Nephron progenitor cell (in vitro differentiated cells): ENCODE results near the gene HPGDS.

Experiments
- DNase-seq: peaks from one replicate; pipeline ENCODE4 v3.0.0; 2021
- H3K27ac Mint-ChIP-seq: 2 replicates; pipeline ENCODE4 v1.8.0; 2021; ENCODE audit warnings: mild to moderate bottlenecking, moderate library complexity, mixed read lengths
- H3K27me3 Mint-ChIP-seq: 2 replicates; pipeline ENCODE4 v1.8.0; 2021; ENCODE audit warnings: mild to moderate bottlenecking, low read depth, mixed read lengths; ENCODE audit not compliant: poor library complexity
- H3K36me3 Mint-ChIP-seq: 2 replicates; pipeline ENCODE4 v1.8.0; 2021; ENCODE audit warnings: low read depth, mixed read lengths
- H3K4me1 Mint-ChIP-seq: 2 replicates; pipeline ENCODE4 v1.8.0; 2021; ENCODE audit warnings: mixed read lengths
- H3K4me3 Mint-ChIP-seq: 2 replicates; pipeline ENCODE4 v1.8.0; 2021; ENCODE audit warnings: mild to moderate bottlenecking, moderate library complexity, mixed read lengths
- H3K9me3 Mint-ChIP-seq: 2 replicates; pipeline ENCODE4 v1.8.0; 2021; ENCODE audit warnings: mild to moderate bottlenecking, moderate library complexity, mixed read lengths
- TF ChIP-seq, protein P1 (sequence below): fragments of 200-600 bp; sonication (generic); IDR thresholded peaks from 2 replicates; pipeline ENCODE4 v1.5.0; 2021; ENCODE audit warnings: antibody characterized with exemption

The HPGDS gene

DNA sequence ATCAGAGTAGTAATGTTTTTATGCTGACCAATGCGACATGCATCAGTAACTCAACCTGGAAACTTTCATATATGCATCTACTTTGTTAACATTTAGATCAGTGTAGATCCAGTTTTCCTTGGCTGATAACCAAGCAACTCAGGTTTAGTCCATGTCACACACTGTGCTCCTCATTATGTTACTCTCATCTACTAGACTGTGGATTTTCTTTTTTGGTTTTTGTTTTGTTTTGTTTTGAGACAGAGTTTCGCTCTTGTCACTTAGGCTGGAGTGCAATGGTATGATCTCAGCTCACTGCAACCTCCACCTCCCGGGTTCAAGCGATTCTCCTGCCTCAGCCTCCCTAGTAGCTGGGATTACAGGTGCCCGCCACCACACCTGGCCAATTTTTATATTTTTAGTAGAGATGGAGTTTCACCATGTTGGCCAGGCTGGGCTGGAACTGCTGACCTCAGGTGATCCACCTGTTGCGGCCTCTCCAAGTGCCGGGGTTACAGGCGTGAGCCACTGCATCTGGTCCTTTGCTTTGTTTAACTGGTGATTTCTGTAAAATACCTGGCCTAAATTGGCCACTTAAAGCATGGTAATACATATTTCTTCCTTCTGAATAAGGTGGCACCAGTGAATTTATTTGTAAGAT lies 86.4 kb downstream of the HPGDS start:
- Mint-ChIP-seq H3K4me3 (no peak overlapping the region), H3K4me1 (peaks cover 7% of the 10 kb centered on the region), H3K27ac (no peak overlapping the region), H3K36me3 (peaks cover 58% of the 10 kb centered on the region), H3K9me3 (no peaks in the 10 kb centered on the region), H3K27me3 (peaks cover 3% of the 10 kb centered on the region)
- TF ChIP-seq, protein P1, sequence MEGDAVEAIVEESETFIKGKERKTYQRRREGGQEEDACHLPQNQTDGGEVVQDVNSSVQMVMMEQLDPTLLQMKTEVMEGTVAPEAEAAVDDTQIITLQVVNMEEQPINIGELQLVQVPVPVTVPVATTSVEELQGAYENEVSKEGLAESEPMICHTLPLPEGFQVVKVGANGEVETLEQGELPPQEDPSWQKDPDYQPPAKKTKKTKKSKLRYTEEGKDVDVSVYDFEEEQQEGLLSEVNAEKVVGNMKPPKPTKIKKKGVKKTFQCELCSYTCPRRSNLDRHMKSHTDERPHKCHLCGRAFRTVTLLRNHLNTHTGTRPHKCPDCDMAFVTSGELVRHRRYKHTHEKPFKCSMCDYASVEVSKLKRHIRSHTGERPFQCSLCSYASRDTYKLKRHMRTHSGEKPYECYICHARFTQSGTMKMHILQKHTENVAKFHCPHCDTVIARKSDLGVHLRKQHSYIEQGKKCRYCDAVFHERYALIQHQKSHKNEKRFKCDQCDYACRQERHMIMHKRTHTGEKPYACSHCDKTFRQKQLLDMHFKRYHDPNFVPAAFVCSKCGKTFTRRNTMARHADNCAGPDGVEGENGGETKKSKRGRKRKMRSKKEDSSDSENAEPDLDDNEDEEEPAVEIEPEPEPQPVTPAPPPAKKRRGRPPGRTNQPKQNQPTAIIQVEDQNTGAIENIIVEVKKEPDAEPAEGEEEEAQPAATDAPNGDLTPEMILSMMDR, result no peak
- no peak for DNase-seq

DNA sequence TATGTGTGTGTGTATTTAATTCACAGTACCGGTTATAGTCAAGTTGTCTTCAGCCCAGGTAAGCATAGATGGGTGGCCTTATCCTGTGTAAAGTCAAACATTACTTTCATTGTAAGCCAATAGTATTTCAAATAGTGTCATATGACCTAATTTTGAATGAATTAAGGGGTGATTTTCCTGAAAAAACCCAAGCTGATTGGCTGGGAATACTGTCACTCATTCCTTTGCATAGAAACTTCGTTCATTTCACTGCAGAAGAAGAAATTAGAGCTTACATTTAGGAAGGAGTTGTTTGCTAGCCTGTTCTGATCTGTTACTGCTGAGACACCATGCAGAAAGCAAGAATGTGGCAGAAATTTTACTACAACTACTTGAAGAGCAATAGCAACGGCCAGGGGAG lies 89.6 kb downstream of the HPGDS start:
- no peak overlapping the region for H3K4me3 Mint-ChIP-seq
- peaks cover 62% of the 10 kb centered on the region for H3K36me3 Mint-ChIP-seq
- peak overlapping the region; percentile 72 for H3K27ac Mint-ChIP-seq
- TF ChIP-seq, protein P1, result no peak
- peaks cover 7% of the 10 kb centered on the region for H3K4me1 Mint-ChIP-seq
- H3K9me3 Mint-ChIP-seq, result no peaks in the 10 kb centered on the region
- DNase-seq, result no peak
- H3K27me3 Mint-ChIP-seq, result peaks cover 3% of the 10 kb centered on the region

DNA sequence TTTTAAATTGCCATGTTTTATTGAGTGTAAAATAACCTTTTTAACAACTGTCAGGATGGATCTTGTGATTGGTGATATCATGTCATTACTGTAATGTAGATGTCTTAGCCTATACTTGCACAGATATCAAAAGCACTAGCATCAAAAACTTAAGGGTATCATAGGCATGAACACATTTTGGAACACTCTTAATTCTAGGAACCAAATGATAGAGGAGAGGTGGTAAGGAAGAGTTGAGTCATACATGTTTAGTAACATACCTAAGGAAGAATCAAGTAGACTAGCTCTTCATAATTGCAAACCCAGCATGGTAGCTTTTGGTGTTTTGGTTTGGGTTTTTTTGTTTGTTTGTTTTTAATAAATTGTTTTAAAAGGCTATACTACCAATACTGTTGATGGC lies 91.5 kb downstream of the HPGDS start:
- H3K27me3 Mint-ChIP-seq, result peaks cover 3% of the 10 kb centered on the region
- no peak overlapping the region for H3K27ac Mint-ChIP-seq
- H3K4me3 Mint-ChIP-seq, result no peak overlapping the region
- DNase-seq, result no peak
- H3K36me3 Mint-ChIP-seq, result peaks cover 62% of the 10 kb centered on the region
- H3K4me1 Mint-ChIP-seq, result peaks cover 7% of the 10 kb centered on the region
- H3K9me3 Mint-ChIP-seq, result no peaks in the 10 kb centered on the region
- TF ChIP-seq, protein P1, result no peak
